Myocyte (in vitro differentiated cells): ENCODE measurements around the gene DUS2. TPM values are rescaled to one million over a fixed set of nuclear protein-coding genes. Genes with fewer than 3 reads are reported as not detected.
"Not testable (repeated sequence)": the region's sequence is repeated elsewhere in the genome, so short reads cannot be mapped to it uniquely, and the experiment has no call there.

ENCODE experiments used
- DNase-seq: peaks from one replicate; pipeline ENCODE4 v3.0.0-alpha.2; 2012; ENCODE audit warnings: low read depth
- total RNA-seq: library from RNA; depleted of rRNA; stranded (reverse); fragments of >200 nt; gene quantifications from 2 replicates; pipeline ENCODE4 v1.2.3, GENCODE V29; 2014

DUS2 gene
- total RNA-seq, 1 donor from 2014 or later = 20.8 TPM

DNA sequence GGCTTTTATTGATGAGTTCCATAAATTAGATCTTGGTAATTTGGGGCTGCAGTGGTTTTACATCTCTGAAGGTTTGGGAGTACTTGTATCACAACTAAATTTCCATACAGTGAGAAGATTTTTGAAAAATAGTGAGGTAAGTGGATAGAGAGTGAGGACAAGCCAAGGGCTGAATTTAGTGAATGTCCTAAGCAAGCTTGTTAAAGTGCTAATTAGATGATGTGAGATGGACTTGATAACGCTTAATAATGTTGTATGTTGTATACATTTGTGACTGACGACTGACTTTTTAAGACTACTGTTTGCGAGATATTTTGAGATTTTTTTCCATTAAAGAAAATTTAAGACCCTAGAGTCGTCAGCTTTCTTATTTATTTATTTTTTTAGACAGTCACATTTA lies 66.0 kb downstream of the DUS2 start:
- DNase-seq = no peak

DNA sequence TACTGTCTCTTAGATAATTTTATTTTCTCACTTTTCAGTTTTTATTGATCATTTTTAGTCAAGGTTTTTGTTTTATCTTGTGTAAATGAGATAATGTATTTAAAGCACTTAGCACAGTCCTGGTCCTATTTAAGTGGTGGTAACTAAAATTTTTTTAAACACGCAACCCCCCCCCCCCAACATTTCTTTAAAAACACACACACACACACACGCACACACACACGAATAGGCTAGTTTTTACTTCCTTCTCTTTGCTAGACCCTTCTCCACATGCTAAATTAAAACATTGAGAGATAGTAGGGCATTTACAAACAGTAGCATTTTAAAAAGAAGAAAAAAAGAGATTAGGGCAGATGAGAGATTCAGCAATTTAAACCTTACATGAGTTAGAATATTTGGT lies 67.0 kb downstream of the DUS2 start:
- no peak for DNase-seq

DNA sequence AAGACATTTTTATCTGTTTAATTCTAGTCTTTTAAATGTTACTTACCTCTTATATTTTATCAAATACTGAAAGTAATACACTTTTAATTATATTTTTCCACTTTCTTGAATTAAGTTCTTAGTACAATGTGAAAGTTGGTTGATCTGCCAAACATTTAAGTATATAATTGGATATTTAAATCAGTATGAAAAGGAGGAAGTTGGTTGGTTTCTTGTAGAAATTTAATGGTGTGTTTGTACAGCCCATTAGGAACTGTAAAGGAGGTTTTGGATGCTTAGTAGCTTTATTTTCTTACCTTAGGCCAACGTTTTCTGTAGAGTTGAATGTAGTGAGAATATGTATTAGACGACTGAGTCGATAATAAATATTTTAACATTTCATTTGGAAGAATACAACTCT lies 67.4 kb downstream of the DUS2 start:
- DNase-seq = no peak

DNA sequence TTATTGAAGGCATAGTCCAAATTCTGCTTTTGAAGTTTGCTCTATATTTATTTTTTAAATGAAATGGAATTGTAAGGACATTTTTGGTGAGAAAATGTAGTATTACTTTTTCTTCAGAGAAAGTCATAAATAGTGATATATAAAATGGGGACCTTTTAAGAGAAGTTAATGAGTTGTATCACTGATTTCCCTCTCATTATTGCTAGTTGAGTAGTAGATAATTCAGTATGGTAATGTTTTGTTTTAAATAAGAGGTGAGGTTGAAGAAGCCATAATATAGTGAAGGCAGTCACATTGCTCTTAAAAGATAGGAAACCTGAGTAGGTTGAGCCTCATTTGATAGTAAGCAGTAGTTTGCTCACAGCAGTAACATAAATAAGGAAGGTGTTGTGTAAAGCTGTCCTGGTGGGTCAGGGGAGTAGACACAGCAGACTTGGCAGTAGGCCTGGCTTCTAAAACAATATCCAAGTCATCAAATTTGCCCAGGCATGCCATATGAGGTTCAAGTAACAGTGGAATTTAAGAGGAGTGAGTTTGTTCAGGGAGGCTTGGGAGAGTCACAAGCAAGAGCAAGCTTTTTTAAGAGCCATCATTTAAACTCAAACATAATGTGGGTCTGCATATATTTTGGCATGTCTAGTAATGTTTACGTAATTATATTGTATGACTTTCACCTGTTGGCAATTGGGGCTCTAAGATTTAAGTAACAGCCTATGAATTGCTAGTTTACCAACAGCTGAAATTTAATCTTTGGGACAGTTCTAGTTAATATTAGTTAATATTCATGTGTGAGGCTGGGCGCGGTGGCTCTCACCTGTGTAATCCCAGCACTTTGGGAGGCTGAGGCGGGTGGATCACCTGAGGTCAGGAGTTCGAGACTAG lies 68.5 kb downstream of the DUS2 start:
- DNase-seq = peak; percentile 63

DNA sequence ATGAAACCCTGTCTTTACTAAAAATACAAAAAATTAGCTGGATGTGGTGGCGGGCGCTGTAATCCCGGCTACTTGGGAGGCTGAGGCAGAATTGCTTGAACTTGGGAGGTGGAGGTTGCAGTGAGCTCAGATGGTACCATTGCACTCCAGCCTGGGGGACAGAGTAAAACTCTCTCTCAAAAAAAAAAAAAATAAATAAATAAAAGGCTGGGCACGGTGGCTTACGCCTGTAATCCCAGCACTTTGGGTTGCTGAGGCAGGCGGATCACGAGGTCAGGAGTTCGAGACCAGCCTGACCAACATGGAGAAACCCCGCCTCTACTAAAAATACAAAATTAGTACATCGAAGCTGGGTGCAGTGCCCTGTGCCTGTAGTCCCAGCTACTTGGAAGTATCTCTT lies 69.2 kb downstream of the DUS2 start:
- DNase-seq = not testable (repeated sequence)

DNA sequence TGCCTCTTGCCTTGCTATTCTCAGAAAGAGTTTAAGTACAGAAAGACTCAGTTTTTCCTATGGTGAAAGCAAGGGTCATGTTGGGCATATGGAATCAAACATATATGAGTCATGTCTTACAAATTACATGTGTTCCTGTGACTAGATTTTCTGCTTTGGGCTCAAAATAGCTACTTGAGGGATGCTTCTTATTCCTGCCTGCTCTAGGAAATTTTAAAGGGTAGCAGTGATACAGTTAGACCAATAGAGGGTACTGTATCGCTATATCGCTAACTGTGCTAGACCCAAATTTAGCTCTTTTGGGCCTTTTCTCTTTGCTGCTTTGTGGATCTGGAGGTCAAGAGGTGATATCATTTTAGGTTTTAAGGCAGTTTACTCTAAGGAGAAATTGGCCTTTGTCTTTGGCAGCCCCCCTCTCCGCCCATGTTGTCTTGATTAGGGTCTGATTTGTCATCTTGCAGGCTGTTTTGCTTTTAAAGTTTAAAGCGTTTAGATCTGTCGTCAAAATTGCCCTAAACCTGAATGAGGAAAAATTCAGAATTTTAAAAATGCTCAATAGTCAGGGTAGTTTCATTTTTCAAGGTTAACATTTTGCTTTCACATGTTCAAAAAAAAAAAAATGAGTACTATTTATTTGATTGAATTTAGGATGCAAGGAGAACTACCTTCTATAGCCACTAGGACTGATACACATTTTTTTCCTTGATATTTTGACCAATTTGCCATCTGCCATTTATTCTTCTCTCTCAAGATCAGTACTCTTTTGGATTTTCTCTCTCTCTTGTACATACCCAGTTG lies 70.9 kb downstream of the DUS2 start:
- DNase-seq = peak; percentile 25

DNA sequence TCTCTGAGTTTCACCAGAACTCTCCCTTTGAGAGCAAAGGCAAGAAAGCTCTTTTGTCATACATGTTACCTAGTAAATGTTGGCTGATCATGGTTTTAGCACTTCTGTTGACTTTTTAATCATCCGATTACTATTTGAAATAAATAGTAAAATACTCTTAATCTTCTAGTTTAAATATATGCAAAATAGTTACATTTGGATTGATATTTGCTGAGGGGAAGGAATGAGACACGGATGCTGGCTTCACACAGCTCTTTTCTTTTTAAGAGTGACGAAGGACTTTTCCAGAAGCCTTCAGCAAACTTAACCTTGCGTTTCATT lies 71.5 kb downstream of the DUS2 start:
- DNase-seq = no peak

DNA sequence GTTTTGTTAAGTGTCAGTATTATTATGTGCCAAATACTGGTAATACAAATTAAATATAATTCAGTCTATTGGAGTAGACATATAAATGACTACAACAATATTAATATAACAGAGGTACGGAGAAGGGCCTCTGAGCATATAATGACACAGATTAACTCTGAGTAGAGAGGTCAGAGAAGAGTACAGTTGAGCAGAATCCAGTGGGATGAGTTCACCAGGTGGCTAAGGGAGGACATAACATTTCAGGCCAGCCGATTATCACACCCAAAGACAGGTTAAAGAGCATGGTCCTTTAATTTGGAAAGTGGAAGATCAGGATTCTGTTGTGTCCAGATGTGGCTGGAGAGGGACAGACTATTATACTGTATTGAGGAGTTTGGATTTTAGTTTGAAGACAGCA lies 73.4 kb downstream of the DUS2 start:
- DNase-seq = no peak

DNA sequence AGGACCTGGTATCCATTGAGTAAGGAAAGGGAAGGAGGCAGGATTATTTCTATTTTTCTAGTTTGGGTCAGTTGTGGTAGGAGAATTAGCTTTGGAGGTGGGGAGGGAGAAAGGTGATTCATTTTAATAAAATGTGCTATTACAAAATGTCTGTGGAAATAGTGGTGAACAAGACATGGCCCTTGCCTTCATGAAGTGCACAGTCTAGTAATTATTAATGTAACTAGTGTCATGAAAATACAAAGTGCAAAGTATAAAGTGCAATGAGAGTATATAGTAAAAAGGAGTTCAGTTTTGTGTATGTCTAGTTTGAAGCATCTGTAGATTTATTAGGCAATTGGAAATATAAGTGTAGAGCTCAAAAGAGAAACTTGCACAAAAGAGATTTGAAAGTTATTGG lies 74.0 kb downstream of the DUS2 start:
- no peak for DNase-seq

DNA sequence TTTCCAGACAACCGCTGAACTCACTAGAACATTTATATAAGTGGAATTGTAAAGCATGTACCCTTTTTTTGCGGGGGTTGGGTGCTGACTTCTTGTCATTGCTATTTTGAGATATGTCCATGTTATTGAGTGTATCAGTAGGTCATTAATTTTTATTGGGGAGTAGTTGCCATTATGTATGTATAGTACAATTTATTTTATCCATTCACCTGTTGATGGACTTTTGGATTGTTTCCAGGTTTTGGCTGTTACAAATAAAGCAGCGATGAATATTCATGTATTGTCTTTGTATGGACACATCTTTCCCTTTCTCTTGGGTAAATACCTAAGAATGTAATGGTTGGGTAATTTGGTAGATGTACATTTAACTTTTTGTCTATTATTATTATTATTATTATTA lies 74.8 kb downstream of the DUS2 start:
- no peak for DNase-seq

DNA sequence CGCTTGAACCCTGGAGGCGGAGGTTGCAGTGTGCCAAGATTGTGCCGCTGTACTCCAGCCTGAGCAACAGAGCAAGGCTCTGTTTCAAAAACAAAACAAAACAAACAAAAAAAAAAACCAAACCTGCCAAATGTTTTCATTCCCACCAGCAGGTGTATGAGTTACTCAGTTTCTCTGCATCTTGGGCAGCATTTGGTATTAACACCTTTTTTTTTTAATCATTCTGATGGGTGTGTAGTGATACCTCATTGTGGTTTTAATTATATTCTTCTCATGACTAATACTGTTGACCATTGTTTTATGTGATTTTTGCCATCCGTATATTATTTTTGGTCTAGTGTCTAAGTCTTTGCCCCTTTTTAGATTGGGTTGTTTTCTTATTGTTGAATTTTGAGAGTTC lies 77.4 kb downstream of the DUS2 start:
- no peak for DNase-seq

DNA sequence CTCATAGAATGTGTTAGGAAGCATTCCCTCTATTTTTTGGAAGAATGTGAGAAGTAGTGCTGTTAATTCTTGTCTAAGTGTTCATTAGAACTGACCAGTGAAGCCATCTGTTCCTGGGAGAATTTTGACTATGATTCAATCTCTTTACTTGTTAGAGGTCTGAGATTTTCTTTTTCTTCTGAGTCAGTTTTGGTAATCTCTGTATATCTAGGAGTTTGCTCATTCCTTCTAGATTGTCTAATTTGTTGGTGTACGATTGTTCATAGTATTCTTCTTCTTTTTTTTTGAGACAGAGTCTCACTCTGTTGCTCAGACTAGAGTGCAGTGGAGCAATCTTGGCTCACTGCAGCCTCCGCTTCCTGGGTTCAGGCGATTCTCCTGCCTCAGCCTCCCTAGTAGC lies 82.5 kb downstream of the DUS2 start:
- DNase-seq = no peak

DNA sequence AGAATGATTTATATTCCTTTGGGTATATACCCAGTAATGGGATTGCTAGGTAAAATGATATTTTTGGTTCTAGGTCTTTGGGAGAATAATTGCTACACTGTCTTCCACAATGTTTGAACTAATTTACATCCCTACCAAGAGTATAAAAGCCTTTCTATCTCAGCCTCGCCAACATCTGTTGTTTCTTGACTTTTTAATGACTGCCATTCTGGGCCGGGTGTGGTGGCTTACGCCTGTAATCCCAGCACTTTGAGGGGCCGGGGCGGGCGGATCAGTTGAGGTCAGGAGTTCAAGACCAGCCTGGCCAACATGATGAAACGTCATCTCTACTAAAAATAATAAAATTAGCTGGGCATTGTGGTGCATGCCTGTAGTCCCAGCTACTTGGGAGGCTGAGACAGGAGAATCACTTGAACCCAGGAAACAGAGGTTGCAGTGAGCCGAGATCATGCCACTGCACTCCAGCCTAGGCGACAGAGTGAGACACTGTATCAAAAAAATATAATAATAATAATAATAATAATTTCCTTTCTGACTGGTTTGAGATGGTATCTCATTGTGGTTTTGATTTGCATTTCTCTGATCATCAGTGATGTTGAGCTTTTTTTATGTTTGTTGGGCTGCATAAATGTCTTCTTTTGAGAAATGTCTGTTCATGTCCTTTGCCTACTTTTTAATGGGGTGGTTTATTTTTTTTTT lies 84.3 kb downstream of the DUS2 start:
- not testable (repeated sequence) for DNase-seq

DNA sequence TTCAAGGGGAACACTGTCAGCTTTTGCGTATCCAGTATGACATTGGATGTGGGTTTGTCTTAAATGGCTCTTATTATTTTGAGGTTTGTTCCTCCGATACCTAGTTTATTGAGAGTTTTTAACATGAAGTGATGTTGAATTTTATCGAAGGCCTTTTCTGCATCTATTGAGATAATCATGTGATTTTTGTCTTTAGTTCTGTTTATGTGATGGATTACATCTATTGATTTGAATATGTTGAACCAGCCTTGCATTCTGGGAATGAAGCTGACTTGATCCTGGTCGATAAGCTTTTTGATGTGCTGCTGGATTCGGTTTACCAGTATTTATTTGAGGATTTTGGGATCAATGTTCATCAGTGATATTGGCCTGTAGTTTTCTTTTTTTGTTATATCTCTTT lies 86.1 kb downstream of the DUS2 start:
- not testable (repeated sequence) for DNase-seq

DNA sequence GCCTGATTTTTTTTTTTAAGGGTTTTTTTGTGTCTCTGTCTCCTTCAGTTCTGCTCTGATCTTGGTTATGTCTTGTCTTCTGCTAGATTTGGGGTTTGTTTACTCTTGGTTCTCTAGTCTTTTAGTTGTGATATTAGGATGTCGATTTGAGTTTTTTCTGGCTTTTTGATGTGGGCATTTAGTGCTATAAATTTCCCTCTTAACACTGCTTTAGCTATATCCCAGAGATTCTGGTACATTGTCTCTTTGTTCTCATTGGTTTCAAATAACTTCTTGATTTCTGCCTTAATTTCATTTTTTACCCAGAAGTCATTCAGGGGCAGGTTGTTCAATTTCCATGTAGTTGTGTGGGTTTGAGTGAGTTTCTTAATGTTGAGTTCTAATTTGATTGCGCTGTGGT lies 87.5 kb downstream of the DUS2 start:
- not testable (repeated sequence) for DNase-seq

DNA sequence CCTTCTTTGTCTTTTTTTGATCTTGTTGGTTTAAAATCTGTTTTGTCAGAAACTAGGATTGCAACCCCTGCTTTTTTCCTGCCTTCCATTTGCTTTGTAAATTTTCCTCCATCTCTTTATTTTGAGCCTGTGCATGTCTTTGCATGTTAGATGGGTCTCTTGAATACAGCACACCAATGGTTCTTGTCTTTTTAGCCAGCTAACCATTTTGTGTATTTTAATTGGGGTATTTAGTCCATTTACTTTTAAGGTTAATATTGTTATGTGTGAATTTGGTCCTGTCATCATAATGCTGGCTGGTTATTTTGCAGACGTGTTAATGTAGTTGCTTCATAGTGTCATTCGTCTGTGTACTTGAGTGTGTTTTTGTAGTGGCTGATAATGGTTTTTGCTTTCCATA lies 88.3 kb downstream of the DUS2 start:
- DNase-seq = no peak

DNA sequence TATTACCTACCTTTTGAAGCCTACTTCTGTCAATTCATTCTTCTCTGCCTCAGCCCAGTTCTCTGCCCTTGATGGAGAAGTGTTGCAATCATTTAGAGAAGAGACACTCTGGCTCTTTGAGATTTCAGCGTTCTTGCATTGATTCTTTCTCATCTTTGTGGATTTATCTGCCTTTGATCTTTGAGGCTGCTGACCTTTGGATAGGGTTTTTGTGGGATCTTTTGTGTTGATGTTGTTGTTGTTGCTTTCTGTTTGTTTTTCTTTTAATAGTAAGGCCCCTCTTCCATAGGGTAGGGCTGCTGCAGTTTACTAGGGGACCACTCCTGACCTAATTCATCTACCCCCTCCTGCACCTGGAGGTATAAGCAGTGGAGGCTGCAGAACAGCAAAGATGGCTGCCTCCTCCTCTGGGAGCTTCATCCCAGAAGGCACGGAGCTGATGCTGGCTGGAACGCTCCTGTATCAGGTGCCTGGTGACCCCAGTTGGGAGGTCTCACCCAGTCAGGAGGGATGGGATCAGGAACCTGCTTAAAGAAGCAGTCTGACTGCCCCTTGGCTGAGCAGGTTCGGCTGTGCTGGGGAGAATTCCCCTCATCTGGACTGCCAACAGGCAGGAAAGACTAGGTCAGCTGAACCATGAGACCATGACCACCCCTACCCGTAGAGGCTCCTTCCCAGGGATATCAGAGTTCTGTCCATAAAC lies 90.1 kb downstream of the DUS2 start:
- no peak for DNase-seq

DNA sequence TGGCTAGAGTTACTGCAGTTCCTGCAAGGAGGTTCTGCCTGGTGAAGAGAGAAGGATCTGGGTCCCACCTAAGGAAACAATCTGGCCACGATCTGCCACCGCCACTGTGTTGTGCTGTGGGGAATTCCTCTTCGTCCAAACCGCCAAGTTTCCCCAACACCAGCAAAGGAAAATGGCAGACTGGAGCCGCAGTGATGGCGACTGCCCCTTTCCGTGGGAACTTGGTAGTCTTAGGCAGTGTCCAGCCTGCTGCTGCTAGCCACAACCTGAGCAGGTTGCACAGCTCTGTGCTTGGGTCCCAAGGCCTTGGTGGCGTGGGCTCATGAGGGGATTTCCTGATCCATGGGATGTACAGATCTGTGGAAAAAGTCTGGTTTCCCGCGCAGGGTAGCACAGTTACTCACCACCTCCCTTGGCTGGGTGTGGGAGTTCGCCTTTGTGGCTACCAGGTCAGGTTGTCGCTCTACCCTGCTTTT lies 90.7 kb downstream of the DUS2 start:
- DNase-seq = no peak

DNA sequence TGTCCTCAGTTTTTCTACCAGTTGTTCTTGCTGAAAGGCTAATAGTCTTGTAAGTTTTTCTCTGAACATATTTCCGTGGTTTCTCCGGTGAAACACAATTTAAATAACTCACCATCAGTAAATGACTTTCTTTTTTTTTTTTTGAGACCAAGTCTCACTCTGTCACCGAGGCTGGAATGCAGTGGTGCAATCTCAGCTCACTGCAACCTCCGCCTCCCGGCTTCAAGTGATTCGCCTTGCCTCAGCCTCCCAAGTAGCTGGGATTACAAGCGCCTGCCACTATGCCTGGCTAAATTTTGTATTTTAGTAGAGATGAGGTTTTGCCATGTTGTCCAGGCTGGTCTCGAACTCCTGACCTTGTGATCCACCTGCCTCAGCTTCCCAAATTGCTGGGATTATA lies 91.9 kb downstream of the DUS2 start:
- DNase-seq = not testable (repeated sequence)

DNA sequence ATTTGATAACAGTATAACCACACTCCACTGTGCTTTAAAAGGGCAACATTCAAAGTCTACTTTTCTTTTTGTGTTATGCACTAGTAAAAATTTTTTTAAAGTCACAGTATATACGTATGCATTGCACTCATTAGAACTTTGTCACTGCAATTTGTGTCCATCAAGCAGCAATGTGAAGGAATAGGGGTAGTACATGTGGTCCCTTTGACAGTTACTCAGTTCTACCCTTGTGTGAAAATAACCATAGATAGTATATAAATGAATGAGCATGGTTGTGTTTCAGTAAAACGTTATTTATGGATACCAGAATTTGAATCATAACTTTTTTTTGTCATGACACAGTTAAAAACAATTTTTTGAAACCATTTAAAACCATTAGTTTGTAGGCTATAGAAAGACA lies 92.8 kb downstream of the DUS2 start:
- no peak for DNase-seq

DNA sequence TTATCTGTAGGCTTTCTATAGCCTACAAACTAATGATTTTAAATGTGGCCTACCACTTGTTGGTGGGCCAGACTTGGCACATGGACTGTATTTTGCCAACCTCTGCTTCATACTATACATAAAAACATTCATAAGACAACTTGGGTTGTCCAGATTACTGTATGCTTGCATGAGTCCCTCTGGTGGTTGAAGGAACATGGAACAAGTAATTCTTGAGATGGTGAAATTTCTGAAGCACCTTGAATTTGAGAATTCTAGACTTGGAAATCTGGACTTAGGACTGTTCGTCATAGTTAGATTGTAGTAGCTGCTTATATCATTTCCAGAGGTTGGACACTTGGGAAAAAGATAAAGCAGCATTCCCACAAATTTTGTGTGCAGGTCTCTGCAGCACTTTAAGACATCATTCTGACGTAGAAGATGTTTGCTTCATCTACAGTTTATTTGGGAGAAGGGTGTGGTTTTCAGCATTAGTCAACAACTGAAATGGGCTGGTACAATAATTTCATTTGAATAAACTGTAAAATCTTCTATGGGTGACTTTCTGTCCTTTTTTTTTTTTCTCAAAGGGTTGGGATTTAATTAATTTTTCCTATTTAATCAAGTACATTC lies 93.3 kb downstream of the DUS2 start:
- peak; percentile 25 for DNase-seq
